Measurements from ENCODE around the gene ANKS1B.

The ANKS1B gene

GRCh38 chr12:98896938-98897337, 1087.8 kb downstream of the ANKS1B start:
- no peak overlapping the region for H3K4me3 ChIP-seq (ENCODE audit: low read length)
- peaks cover 4% of the 10 kb centered on the region for H3K27me3 ChIP-seq (ENCODE audit: control insufficient read depth, insufficient read depth, low read length)
- H3K4me1 ChIP-seq (ENCODE audit: control insufficient read depth, insufficient read depth, low read length): no peaks in the 10 kb centered on the region
- no peaks in the 10 kb centered on the region for H3K36me3 ChIP-seq (ENCODE audit: control insufficient read depth, insufficient read depth, low read length)
- no peak overlapping the region for H3K9ac ChIP-seq (ENCODE audit: low read length)
- H3K27ac ChIP-seq (ENCODE audit: low read depth, low read length): no peak overlapping the region

- Histone ChIP-seq H3K27ac (ENCODE audit: low read depth, low read length) (no peak overlapping the region), H3K4me1 (ENCODE audit: control insufficient read depth, insufficient read depth, low read length) (no peaks in the 10 kb centered on the region), H3K4me3 (ENCODE audit: low read length) (peak overlapping the region; percentile 38), H3K9ac (ENCODE audit: low read length) (no peak overlapping the region), H3K36me3 (ENCODE audit: control insufficient read depth, insufficient read depth, low read length) (no peaks in the 10 kb centered on the region), H3K27me3 (ENCODE audit: control insufficient read depth, insufficient read depth, low read length) (peaks cover 4% of the 10 kb centered on the region)
These were observed 1089.6 kb downstream of the ANKS1B start for GRCh38 chr12:98895086-98895651.

- Histone ChIP-seq H3K4me1 (ENCODE audit: control insufficient read depth, insufficient read depth, low read length) (no peaks in the 10 kb centered on the region), H3K4me3 (ENCODE audit: low read length) (peak overlapping the region; percentile 11), H3K27me3 (ENCODE audit: control insufficient read depth, insufficient read depth, low read length) (peaks cover 4% of the 10 kb centered on the region), H3K9ac (ENCODE audit: low read length) (no peak overlapping the region), H3K36me3 (ENCODE audit: control insufficient read depth, insufficient read depth, low read length) (no peaks in the 10 kb centered on the region), H3K27ac (ENCODE audit: low read depth, low read length) (no peak overlapping the region)
These were observed 1090.2 kb downstream of the ANKS1B start for GRCh38 chr12:98894412-98895085.

- Histone ChIP-seq H3K36me3 (ENCODE audit: control insufficient read depth, insufficient read depth, low read length) (no peaks in the 10 kb centered on the region), H3K4me3 (ENCODE audit: low read length) (no peak overlapping the region), H3K9ac (ENCODE audit: low read length) (no peak overlapping the region), H3K27me3 (ENCODE audit: control insufficient read depth, insufficient read depth, low read length) (peaks cover 4% of the 10 kb centered on the region), H3K27ac (ENCODE audit: low read depth, low read length) (no peak overlapping the region), H3K4me1 (ENCODE audit: control insufficient read depth, insufficient read depth, low read length) (no peaks in the 10 kb centered on the region)
These were observed 1090.9 kb downstream of the ANKS1B start for GRCh38 chr12:98893675-98894411.

GRCh38 chr12:98893126-98893674, 1091.5 kb downstream of the ANKS1B start:
- H3K9ac ChIP-seq (ENCODE audit: low read length): no peak overlapping the region
- no peaks in the 10 kb centered on the region for H3K36me3 ChIP-seq (ENCODE audit: control insufficient read depth, insufficient read depth, low read length)
- H3K4me1 ChIP-seq (ENCODE audit: control insufficient read depth, insufficient read depth, low read length): no peaks in the 10 kb centered on the region
- H3K4me3 ChIP-seq (ENCODE audit: low read length): no peak overlapping the region
- H3K27me3 ChIP-seq (ENCODE audit: control insufficient read depth, insufficient read depth, low read length): peaks cover 4% of the 10 kb centered on the region
- H3K27ac ChIP-seq (ENCODE audit: low read depth, low read length): no peak overlapping the region

GRCh38 chr12:98885778-98886177, 1099.0 kb downstream of the ANKS1B start:
- Histone ChIP-seq H3K4me1 (ENCODE audit: control insufficient read depth, insufficient read depth, low read length) (no peaks in the 10 kb centered on the region), H3K27ac (ENCODE audit: low read depth, low read length) (no peak overlapping the region), H3K9ac (ENCODE audit: low read length) (no peak overlapping the region), H3K4me3 (ENCODE audit: low read length) (no peak overlapping the region), H3K36me3 (ENCODE audit: control insufficient read depth, insufficient read depth, low read length) (no peaks in the 10 kb centered on the region), H3K27me3 (ENCODE audit: control insufficient read depth, insufficient read depth, low read length) (no peaks in the 10 kb centered on the region)

GRCh38 chr12:98883231-98883630, 1101.5 kb downstream of the ANKS1B start:
- no peaks in the 10 kb centered on the region for H3K27me3 ChIP-seq (ENCODE audit: control insufficient read depth, insufficient read depth, low read length)
- no peaks in the 10 kb centered on the region for H3K36me3 ChIP-seq (ENCODE audit: control insufficient read depth, insufficient read depth, low read length)
- H3K4me3 ChIP-seq (ENCODE audit: low read length): no peak overlapping the region
- H3K4me1 ChIP-seq (ENCODE audit: control insufficient read depth, insufficient read depth, low read length): no peaks in the 10 kb centered on the region
- H3K27ac ChIP-seq (ENCODE audit: low read depth, low read length): no peak overlapping the region
- no peak overlapping the region for H3K9ac ChIP-seq (ENCODE audit: low read length)

GRCh38 chr12:98882526-98882925, 1102.2 kb downstream of the ANKS1B start:
- H3K27me3 ChIP-seq (ENCODE audit: control insufficient read depth, insufficient read depth, low read length): no peaks in the 10 kb centered on the region
- no peak overlapping the region for H3K4me3 ChIP-seq (ENCODE audit: low read length)
- H3K9ac ChIP-seq (ENCODE audit: low read length): no peak overlapping the region
- no peak overlapping the region for H3K27ac ChIP-seq (ENCODE audit: low read depth, low read length)
- no peaks in the 10 kb centered on the region for H3K36me3 ChIP-seq (ENCODE audit: control insufficient read depth, insufficient read depth, low read length)
- no peaks in the 10 kb centered on the region for H3K4me1 ChIP-seq (ENCODE audit: control insufficient read depth, insufficient read depth, low read length)

- H3K4me3 ChIP-seq (ENCODE audit: low read length): no peak overlapping the region
- no peaks in the 10 kb centered on the region for H3K27me3 ChIP-seq (ENCODE audit: control insufficient read depth, insufficient read depth, low read length)
- no peak overlapping the region for H3K27ac ChIP-seq (ENCODE audit: low read depth, low read length)
- no peaks in the 10 kb centered on the region for H3K36me3 ChIP-seq (ENCODE audit: control insufficient read depth, insufficient read depth, low read length)
- H3K9ac ChIP-seq (ENCODE audit: low read length): no peak overlapping the region
- no peaks in the 10 kb centered on the region for H3K4me1 ChIP-seq (ENCODE audit: control insufficient read depth, insufficient read depth, low read length)
These were observed 1111.0 kb downstream of the ANKS1B start for GRCh38 chr12:98873776-98874175.

GRCh38 chr12:98870504-98870903, 1114.2 kb downstream of the ANKS1B start:
- H3K27ac ChIP-seq (ENCODE audit: low read depth, low read length): no peak overlapping the region
- H3K36me3 ChIP-seq (ENCODE audit: control insufficient read depth, insufficient read depth, low read length): no peaks in the 10 kb centered on the region
- no peak overlapping the region for H3K4me3 ChIP-seq (ENCODE audit: low read length)
- H3K9ac ChIP-seq (ENCODE audit: low read length): no peak overlapping the region
- no peaks in the 10 kb centered on the region for H3K27me3 ChIP-seq (ENCODE audit: control insufficient read depth, insufficient read depth, low read length)
- no peaks in the 10 kb centered on the region for H3K4me1 ChIP-seq (ENCODE audit: control insufficient read depth, insufficient read depth, low read length)

- H3K36me3 ChIP-seq (ENCODE audit: control insufficient read depth, insufficient read depth, low read length): no peaks in the 10 kb centered on the region
- H3K4me1 ChIP-seq (ENCODE audit: control insufficient read depth, insufficient read depth, low read length): no peaks in the 10 kb centered on the region
- H3K4me3 ChIP-seq (ENCODE audit: low read length): no peak overlapping the region
- H3K27me3 ChIP-seq (ENCODE audit: control insufficient read depth, insufficient read depth, low read length): no peaks in the 10 kb centered on the region
- no peak overlapping the region for H3K27ac ChIP-seq (ENCODE audit: low read depth, low read length)
- no peak overlapping the region for H3K9ac ChIP-seq (ENCODE audit: low read length)
These were observed 1114.7 kb downstream of the ANKS1B start for GRCh38 chr12:98869886-98870503.

GRCh38 chr12:98868538-98868937, 1116.2 kb downstream of the ANKS1B start:
- H3K4me3 ChIP-seq (ENCODE audit: low read length): no peak overlapping the region
- no peaks in the 10 kb centered on the region for H3K27me3 ChIP-seq (ENCODE audit: control insufficient read depth, insufficient read depth, low read length)
- H3K4me1 ChIP-seq (ENCODE audit: control insufficient read depth, insufficient read depth, low read length): no peaks in the 10 kb centered on the region
- H3K36me3 ChIP-seq (ENCODE audit: control insufficient read depth, insufficient read depth, low read length): no peaks in the 10 kb centered on the region
- no peak overlapping the region for H3K27ac ChIP-seq (ENCODE audit: low read depth, low read length)
- no peak overlapping the region for H3K9ac ChIP-seq (ENCODE audit: low read length)

All from rectal smooth muscle tissue (tissue), 1 donor.